Keratinocyte (primary cell): Measurements from ENCODE around the gene SINHCAF. TPM values are rescaled to one million over a fixed set of nuclear protein-coding genes. Genes with fewer than 3 reads are reported as not detected.

Source experiments
- DNase-seq: peaks from one replicate; pipeline ENCODE4 v3.0.0-alpha.2; 2011; ENCODE audit warnings: low read depth, missing footprints, low spot score
- FAIRE-seq: peaks from 2 replicates; lab custom pipeline; 2011; peaks lifted over from hg19 to GRCh38; lab: Jason Lieb, UNC
- H2AFZ ChIP-seq: 2 replicates; pipeline ENCODE4 v1.6.0; 2012; ENCODE audit warnings: low read length, control low read depth, inconsistent platforms; ENCODE audit not compliant: control insufficient read depth
- H3K27ac ChIP-seq: 2 replicates; pipeline ENCODE4 v1.5.1; 2011; ENCODE audit warnings: low read length; ENCODE audit not compliant: control insufficient read depth, insufficient read depth
- H3K27me3 ChIP-seq: 3 replicates; pipeline ENCODE4 v1.6.0; 2011; ENCODE audit warnings: low read length; ENCODE audit not compliant: control insufficient read depth, insufficient read depth; ENCODE audit errors: extremely low read depth
- H3K36me3 ChIP-seq, 2 experiments: 2 replicates in 1 of 2; 3 replicates in 1 of 2; pipeline ENCODE4 v1.5.1; 2011; ENCODE audit warnings: low read length in 2 of 2, mild to moderate bottlenecking in 1 of 2; ENCODE audit not compliant: control insufficient read depth in 2 of 2, insufficient read depth in 2 of 2; ENCODE audit errors: extremely low read depth in 1 of 2
- H3K4me1 ChIP-seq: 3 replicates; pipeline ENCODE4 v1.5.1; 2011; ENCODE audit warnings: low read length; ENCODE audit not compliant: control insufficient read depth, insufficient read depth; ENCODE audit errors: extremely low read depth
- H3K4me2 ChIP-seq: 3 replicates; pipeline ENCODE4 v1.6.0; 2011; ENCODE audit warnings: low read depth, low read length; ENCODE audit not compliant: control insufficient read depth, insufficient read depth; ENCODE audit errors: extremely low read depth
- H3K4me3 ChIP-seq, 3 experiments: fragments of 200-600 bp in 1 of 3; sonication (generic) in 1 of 3; 2 replicates in 2 of 3; 3 replicates in 1 of 3; pipeline ENCODE4 v1.5.1; 2011 to 2016; ENCODE audit warnings: low read length in 3 of 3, mild to moderate bottlenecking in 3 of 3, control low read depth in 2 of 3, inconsistent platforms in 1 of 3, low read depth in 1 of 3, mixed read lengths in 1 of 3, mixed run types in 1 of 3, moderate library complexity in 1 of 3; ENCODE audit not compliant: control insufficient read depth in 2 of 3, insufficient read depth in 2 of 3; ENCODE audit errors: extremely low read depth in 1 of 3
- H3K79me2 ChIP-seq: 2 replicates; pipeline ENCODE4 v1.6.0; 2012; ENCODE audit warnings: low read length; ENCODE audit not compliant: control insufficient read depth, insufficient read depth
- H3K9ac ChIP-seq: 3 replicates; pipeline ENCODE4 v1.6.0; 2011; ENCODE audit warnings: low read length; ENCODE audit not compliant: control insufficient read depth, insufficient read depth; ENCODE audit errors: extremely low read depth
- H3K9me1 ChIP-seq: 3 replicates; pipeline ENCODE4 v1.6.0; 2011; ENCODE audit warnings: low read length; ENCODE audit not compliant: control insufficient read depth, insufficient read depth; ENCODE audit errors: extremely low read depth
- H3K9me3 ChIP-seq: 2 replicates; pipeline ENCODE4 v1.5.1; 2012; ENCODE audit warnings: low read depth, low read length; ENCODE audit not compliant: control insufficient read depth
- H4K20me1 ChIP-seq: 3 replicates; pipeline ENCODE4 v1.6.0; 2011; ENCODE audit warnings: low read length; ENCODE audit not compliant: control insufficient read depth, insufficient read depth; ENCODE audit errors: extremely low read depth
- EZH2 ChIP-seq: IDR thresholded peaks from one replicate; pipeline ENCODE4 v1.6.1; 2012; ENCODE audit warnings: inconsistent platforms, mild to moderate bottlenecking, low read length, moderate library complexity
- dilution Hi-C: fragments of 300-500 bp; cut with MboI; formaldehyde crosslinking; loops from one replicate; pipeline ENCODE4 v1.7.0; 2020; ENCODE audit warnings: low sequenced_read_pairs; ENCODE audit not compliant: extremely low pct_ligation_motif_present
- polyA plus RNA-seq, 5 experiments: library from polyadenylated mRNA; depleted of rRNA in 3 of 5; stranded (reverse) in 3 of 5; stranded (forward) in 1 of 5; unstranded in 1 of 5; fragments of >200 nt; gene quantifications; 1 replicate in 1 of 5; 2 replicates in 3 of 5; 3 replicates in 1 of 5; pipeline versions ENCODE4 v1.2.1 to v1.2.3, GENCODE V29; 2011 to 2012; ENCODE audit warnings: missing spikeins in 2 of 5, low read depth in 1 of 5, low replicate concordance in 1 of 5
- TF ChIP-seq, protein P1 (sequence below), 3 experiments: IDR thresholded peaks in 1 of 3; conservative IDR thresholded peaks in 1 of 3; optimal IDR thresholded peaks in 1 of 3; 2 replicates in 2 of 3; 3 replicates in 1 of 3; pipeline versions ENCODE3 to v1.5.1; 2011; ENCODE audit warnings: low read length in 3 of 3, mild to moderate bottlenecking in 3 of 3, moderate library complexity in 2 of 3, control low read depth in 1 of 3, inconsistent platforms in 1 of 3; ENCODE audit not compliant: insufficient read depth in 2 of 3; ENCODE audit errors: extremely low read depth in 1 of 3

The SINHCAF gene
- polyA plus RNA-seq, 1 donor (not counting 4 experiments of a cell fraction or from before 2014, with no cell fraction given) = 57.4 TPM

DNA sequence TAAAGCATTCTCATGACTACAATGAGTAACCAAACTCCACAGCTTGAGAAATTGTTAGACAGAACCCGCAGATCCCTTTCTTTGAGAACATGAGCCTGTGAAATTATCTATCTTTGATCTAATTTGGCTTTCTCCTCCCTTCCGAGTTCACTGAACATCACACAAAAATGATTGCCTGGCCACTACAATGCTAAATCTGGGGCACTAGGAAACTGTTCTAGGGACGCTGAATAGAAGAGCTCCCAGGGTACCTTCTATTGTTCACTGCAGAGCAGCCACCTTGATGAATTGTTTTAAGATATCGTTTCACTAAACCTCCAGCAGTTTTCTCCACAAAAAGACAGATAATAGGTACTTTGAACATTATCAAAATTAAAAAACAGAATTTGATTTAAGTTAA, 47.5 kb downstream of the SINHCAF start:
- Histone ChIP-seq H3K4me1 (no peaks in the 10 kb centered on the region), H3K9me3 (no peaks in the 10 kb centered on the region), H3K36me3 (peaks cover 2 to 8% of the 10 kb centered on the region in 2 experiments), H3K27me3 (no peaks in the 10 kb centered on the region), H3K9ac (no peak overlapping the region), H3K9me1 (no peaks in the 10 kb centered on the region), H4K20me1 (peaks cover 2% of the 10 kb centered on the region), H3K27ac (no peak overlapping the region), H3K4me2 (no peak overlapping the region), H3K4me3 (no peak overlapping the region), H3K79me2 (no peaks in the 10 kb centered on the region), H2AFZ (no peak overlapping the region)
- dilution Hi-C loops = no loop called here
- no peak for DNase-seq
- no peak for TF ChIP-seq EZH2
- TF ChIP-seq, protein P1, sequence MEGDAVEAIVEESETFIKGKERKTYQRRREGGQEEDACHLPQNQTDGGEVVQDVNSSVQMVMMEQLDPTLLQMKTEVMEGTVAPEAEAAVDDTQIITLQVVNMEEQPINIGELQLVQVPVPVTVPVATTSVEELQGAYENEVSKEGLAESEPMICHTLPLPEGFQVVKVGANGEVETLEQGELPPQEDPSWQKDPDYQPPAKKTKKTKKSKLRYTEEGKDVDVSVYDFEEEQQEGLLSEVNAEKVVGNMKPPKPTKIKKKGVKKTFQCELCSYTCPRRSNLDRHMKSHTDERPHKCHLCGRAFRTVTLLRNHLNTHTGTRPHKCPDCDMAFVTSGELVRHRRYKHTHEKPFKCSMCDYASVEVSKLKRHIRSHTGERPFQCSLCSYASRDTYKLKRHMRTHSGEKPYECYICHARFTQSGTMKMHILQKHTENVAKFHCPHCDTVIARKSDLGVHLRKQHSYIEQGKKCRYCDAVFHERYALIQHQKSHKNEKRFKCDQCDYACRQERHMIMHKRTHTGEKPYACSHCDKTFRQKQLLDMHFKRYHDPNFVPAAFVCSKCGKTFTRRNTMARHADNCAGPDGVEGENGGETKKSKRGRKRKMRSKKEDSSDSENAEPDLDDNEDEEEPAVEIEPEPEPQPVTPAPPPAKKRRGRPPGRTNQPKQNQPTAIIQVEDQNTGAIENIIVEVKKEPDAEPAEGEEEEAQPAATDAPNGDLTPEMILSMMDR (optimal IDR thresholded peaks at IDR 0.05 in 1 of 3, IDR thresholded peaks at IDR 0.05 in 1 of 3, conservative IDR thresholded peaks at IDR 0.05 in 1 of 3; ENCODE audit: extremely low read depth in 1 of 3, insufficient read depth in 2 of 3, low read length in 3 of 3) = no peak
- no peak for FAIRE-seq

DNA sequence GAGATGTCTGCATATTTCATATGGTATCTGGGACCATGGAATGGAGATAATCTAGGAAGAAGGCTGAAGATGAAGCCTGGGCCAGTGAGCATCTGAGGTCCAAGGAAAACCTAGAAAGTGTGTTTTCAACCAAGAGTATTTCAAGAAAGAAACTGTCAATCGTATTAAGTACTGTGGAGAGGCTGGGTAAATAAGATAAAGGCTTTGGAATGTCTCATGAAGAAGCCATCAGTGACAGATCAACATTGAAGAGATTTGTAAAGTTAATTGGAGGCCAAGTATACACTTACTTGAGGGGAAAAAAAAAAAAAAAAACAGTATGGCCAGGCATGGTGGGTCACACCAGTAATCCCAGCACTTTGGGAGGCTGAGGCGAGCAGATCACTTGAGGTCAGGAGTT, 48.9 kb downstream of the SINHCAF start:
- H3K9me3 ChIP-seq = no peaks in the 10 kb centered on the region
- H4K20me1 ChIP-seq = peaks cover 2% of the 10 kb centered on the region
- no peaks in the 10 kb centered on the region for H3K4me1 ChIP-seq
- H2AFZ ChIP-seq = no peak overlapping the region
- dilution Hi-C loops = no loop called here
- FAIRE-seq (no peak), DNase-seq (no peak)
- TF ChIP-seq, protein P1 (optimal IDR thresholded peaks at IDR 0.05 in 1 of 3, IDR thresholded peaks at IDR 0.05 in 1 of 3, conservative IDR thresholded peaks at IDR 0.05 in 1 of 3; ENCODE audit: extremely low read depth in 1 of 3, insufficient read depth in 2 of 3, low read length in 3 of 3) = no peak
- no peak for TF ChIP-seq EZH2
- no peaks in the 10 kb centered on the region for H3K9me1 ChIP-seq
- H3K27me3 ChIP-seq = no peaks in the 10 kb centered on the region
- H3K4me3 ChIP-seq = no peak overlapping the region
- H3K4me2 ChIP-seq = no peak overlapping the region
- peaks cover 2 to 3% of the 10 kb centered on the region in 2 experiments for H3K36me3 ChIP-seq
- H3K27ac ChIP-seq = no peak overlapping the region
- H3K79me2 ChIP-seq = no peaks in the 10 kb centered on the region
- H3K9ac ChIP-seq = no peak overlapping the region
